WTC11 (cell line): ENCODE measurements around the gene MYPN. TPM values are rescaled to one million over a fixed set of nuclear protein-coding genes. Genes with fewer than 3 reads are reported as not detected.

Experiments used
- ATAC-seq: fragments of 200-7000 bp; cut with Tn5 transposase; 2 replicates; pipeline ENCODE4 v1.10.0; 2021; ENCODE audit warnings: mild to moderate bottlenecking, moderate library complexity
- CTCF ChIA-PET: fragments of 300-600 bp; sonication (Branson Sonifier 250); formaldehyde crosslinking; loops from one replicate; lab custom pipeline; 2021; ENCODE audit warnings: antibody characterized with exemption; lab: Charles Lee
- POLR2A ChIA-PET: fragments of 350-600 bp; sonication (Branson Sonifier 250); formaldehyde crosslinking; loops from one replicate; lab custom pipeline; 2021; ENCODE audit warnings: antibody characterized with exemption; lab: Charles Lee
- DNase-seq: peaks from one replicate; pipeline ENCODE4 v3.0.0; 2021; ENCODE audit warnings: low spot score
- H3K27ac Mint-ChIP-seq: 2 replicates; pipeline ENCODE4 v1.8.0; 2021; ENCODE audit warnings: mixed read lengths
- H3K27me3 Mint-ChIP-seq: 2 replicates; pipeline ENCODE4 v1.8.0; 2021; ENCODE audit warnings: low read depth, mild to moderate bottlenecking, moderate library complexity, mixed read lengths
- H3K36me3 Mint-ChIP-seq: 2 replicates; pipeline ENCODE4 v1.8.0; 2021; ENCODE audit warnings: mixed read lengths
- H3K4me1 Mint-ChIP-seq: 2 replicates; pipeline ENCODE4 v1.8.0; 2022; ENCODE audit warnings: mixed read lengths
- H3K4me3 Mint-ChIP-seq: 2 replicates; pipeline ENCODE4 v1.8.0; 2021; ENCODE audit warnings: mild to moderate bottlenecking, moderate library complexity, mixed read lengths
- H3K9me3 Mint-ChIP-seq: 2 replicates; pipeline ENCODE4 v1.8.0; 2021; ENCODE audit warnings: mixed read lengths
- CREM ChIP-seq: sonication (generic); formaldehyde crosslinking; IDR thresholded peaks from 2 replicates; pipeline ENCODE4 v1.8.1; 2022; ENCODE audit warnings: mild to moderate bottlenecking, missing genetic modification reagents, moderate library complexity
- ESRRA ChIP-seq: sonication (generic); formaldehyde crosslinking; IDR thresholded peaks from 2 replicates; pipeline ENCODE4 v1.8.1; 2022; ENCODE audit warnings: mild to moderate bottlenecking, missing genetic modification reagents, borderline replicate concordance
- KAT7 ChIP-seq: sonication (generic); formaldehyde crosslinking; IDR thresholded peaks from 2 replicates; pipeline ENCODE4 v1.8.1; 2023; ENCODE audit warnings: missing genetic modification reagents, mild to moderate bottlenecking, borderline replicate concordance
- TEAD1 ChIP-seq: sonication (generic); formaldehyde crosslinking; IDR thresholded peaks from 2 replicates; pipeline ENCODE4 v1.8.0; 2022; ENCODE audit warnings: mild to moderate bottlenecking, missing genetic modification reagents
- TEAD4 ChIP-seq: sonication (generic); formaldehyde crosslinking; IDR thresholded peaks from 2 replicates; pipeline ENCODE4 v1.8.0; 2022; ENCODE audit warnings: mild to moderate bottlenecking, missing genetic modification reagents
- ZNF232 ChIP-seq: sonication (generic); formaldehyde crosslinking; IDR thresholded peaks from 2 replicates; pipeline ENCODE4 v1.8.0; 2022; ENCODE audit warnings: mild to moderate bottlenecking, missing genetic modification reagents
- ZNF416 ChIP-seq: fragments of 250-450 bp; sonication (Bioruptor Pico); IDR thresholded peaks from 2 replicates; pipeline ENCODE4 v1.9.0; 2021; ENCODE audit warnings: mild to moderate bottlenecking, inconsistent platforms
- total RNA-seq: library from RNA; stranded (reverse); gene quantifications from 3 replicates; pipeline ENCODE4 v1.2.3, GENCODE V29; 2021
- TF ChIP-seq, protein P1 (sequence below): sonication (generic); formaldehyde crosslinking; IDR thresholded peaks from 2 replicates; pipeline ENCODE4 v1.8.0; 2022; ENCODE audit warnings: mild to moderate bottlenecking, missing genetic modification reagents
- TF ChIP-seq, protein P2 (sequence below): sonication (generic); formaldehyde crosslinking; IDR thresholded peaks from 2 replicates; pipeline ENCODE4 v1.8.0; 2022; ENCODE audit warnings: mild to moderate bottlenecking, missing genetic modification reagents
- TF ChIP-seq, protein P3 (sequence below): sonication (generic); formaldehyde crosslinking; IDR thresholded peaks from 2 replicates; pipeline ENCODE4 v1.8.0; 2023; ENCODE audit warnings: missing genetic modification reagents, mild to moderate bottlenecking, borderline replicate concordance
- TF ChIP-seq, protein P4 (sequence below): fragments of 200-600 bp; IDR thresholded peaks from 2 replicates; pipeline ENCODE4 v1.8.0; 2022; ENCODE audit warnings: antibody characterized with exemption
- TF ChIP-seq, protein P5 (sequence below): sonication (generic); formaldehyde crosslinking; IDR thresholded peaks from 2 replicates; pipeline ENCODE4 v1.8.1; 2023; ENCODE audit warnings: mild to moderate bottlenecking, missing genetic modification reagents, moderate library complexity
- TF ChIP-seq, protein P6 (sequence below): sonication (generic); formaldehyde crosslinking; IDR thresholded peaks from 2 replicates; pipeline ENCODE4 v1.8.0; 2023; ENCODE audit warnings: mild to moderate bottlenecking, missing genetic modification reagents
- TF ChIP-seq, protein P7 (sequence below): sonication (generic); formaldehyde crosslinking; IDR thresholded peaks from 2 replicates; pipeline ENCODE4 v1.8.1; 2023; ENCODE audit warnings: mild to moderate bottlenecking, missing genetic modification reagents
- TF ChIP-seq, protein P8 (sequence below): sonication (generic); formaldehyde crosslinking; IDR thresholded peaks from 2 replicates; pipeline ENCODE4 v1.8.1; 2023; ENCODE audit warnings: mild to moderate bottlenecking, missing genetic modification reagents, borderline replicate concordance

The MYPN gene
- total RNA-seq, 1 experiment from 2014 or later = not detected

DNA sequence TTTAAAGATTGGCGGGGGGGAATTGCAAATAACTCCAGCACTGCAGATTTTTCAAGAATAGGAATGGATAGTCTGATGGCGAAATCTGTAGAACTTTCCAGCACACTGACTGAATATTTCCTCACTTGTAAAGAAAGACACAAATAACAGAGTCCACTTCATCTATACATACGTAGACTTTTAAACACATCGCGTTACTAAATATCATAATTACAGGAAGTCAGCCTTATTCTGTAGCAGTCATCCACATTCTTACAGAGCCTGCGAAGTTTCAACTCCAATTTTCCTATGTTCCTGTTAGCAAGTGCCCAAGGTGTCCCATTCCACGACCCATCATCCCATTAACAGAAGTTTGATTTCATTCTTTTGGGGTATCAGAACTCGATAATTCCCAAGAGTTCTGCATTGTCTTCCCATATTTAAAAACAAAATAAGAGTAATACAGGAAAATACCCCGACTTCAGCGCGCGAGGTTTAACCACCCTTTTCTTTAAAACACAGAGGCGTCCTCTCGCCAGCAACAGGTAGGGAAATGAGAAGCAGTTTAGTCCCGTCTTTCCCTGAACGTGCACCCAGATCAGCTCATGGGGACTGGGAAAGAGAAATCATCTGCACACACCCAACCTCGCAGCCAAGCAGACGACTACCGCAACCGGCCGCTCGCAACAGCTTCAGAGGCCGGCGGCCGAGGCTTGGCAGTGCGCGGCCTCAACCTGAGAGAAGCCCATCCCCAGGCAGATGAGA, 35.1 kb upstream of the MYPN start (continued):
- TF ChIP-seq TEAD1 = no peak
- TF ChIP-seq CREM (CRISPR knock-in tag) = no peak
- TF ChIP-seq, all 79 proteins: peak for 0

DNA sequence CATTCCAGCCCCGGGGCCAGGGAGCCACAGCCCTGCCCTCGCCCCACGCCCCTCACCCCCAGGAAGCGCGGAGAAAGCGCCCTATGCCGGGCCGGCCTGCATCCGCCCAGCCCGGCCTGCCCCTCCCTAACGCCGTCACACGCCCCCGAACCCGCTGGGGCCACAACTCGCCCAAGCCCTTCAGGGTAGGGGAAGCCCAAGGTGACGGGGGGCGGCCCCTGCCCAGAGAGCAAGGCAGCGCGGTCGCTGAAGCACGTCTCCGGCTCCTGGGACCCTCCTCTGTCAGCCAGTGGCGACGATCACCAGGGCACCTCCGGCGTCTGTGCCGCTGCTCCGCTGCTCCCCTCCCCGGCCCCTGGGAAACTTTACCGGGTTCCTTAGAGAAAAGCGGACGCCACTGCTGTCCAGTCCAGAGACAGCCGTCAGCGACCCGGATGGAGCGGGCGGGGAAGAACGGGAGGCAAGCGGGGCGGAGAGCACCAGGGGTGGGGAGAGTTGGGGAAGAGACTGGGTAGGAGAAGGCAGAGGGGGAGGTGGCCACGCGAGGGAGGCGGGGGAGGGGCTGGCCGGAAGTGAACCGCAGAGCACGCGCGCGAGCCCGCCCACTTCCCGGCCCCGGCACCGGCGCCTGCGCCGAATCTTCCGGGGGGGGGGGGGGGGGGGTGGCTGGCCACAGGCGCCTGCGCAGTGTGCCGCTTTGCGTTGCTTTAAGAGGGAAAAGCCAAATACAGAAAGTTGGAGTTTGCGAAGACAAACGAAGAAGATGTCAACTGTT, 34.3 kb upstream of the MYPN start, which contains the start of gene HERC4:
Gene HERC4 (minus strand): TSS at position 509 of the 775 bp plus-strand sequence. CDS start 2,175 bp downstream, outside the sequence.
- H3K27me3 Mint-ChIP-seq = no peaks in the 10 kb centered on the region; the same call in 1 of the 2 replicates
- ChIA-PET POLR2A (interaction anchor here (0.8 kb wide), 1 partner anchor 190 kb away, joined by 3 read pairs; no protein-coding TSS in a partner anchor), CTCF (no interaction called here)
- ATAC-seq (peak; percentile 93), DNase-seq (peak; percentile 89)
- H3K9me3 Mint-ChIP-seq = no peaks in the 10 kb centered on the region
- peaks cover 6% of the 10 kb centered on the region for H3K36me3 Mint-ChIP-seq
- H3K27ac Mint-ChIP-seq = peak within 1 kb of the TSS; percentile 91
- peak within 1 kb of the TSS; percentile 98 for H3K4me3 Mint-ChIP-seq
- H3K4me1 Mint-ChIP-seq = peaks cover 32% of the 10 kb centered on the region
- TF ChIP-seq KAT7 (peak; percentile 81; the same call in 1 of the 2 replicates), ZNF416 (peak; percentile 32; the same call in 1 of the 2 replicates), ESRRA (peak; percentile 35; the same call in 1 of the 2 replicates), TEAD4 (CRISPR knock-in tag) (no peak), ZNF232 (CRISPR knock-in tag) (no peak)
- TF ChIP-seq, protein P1, sequence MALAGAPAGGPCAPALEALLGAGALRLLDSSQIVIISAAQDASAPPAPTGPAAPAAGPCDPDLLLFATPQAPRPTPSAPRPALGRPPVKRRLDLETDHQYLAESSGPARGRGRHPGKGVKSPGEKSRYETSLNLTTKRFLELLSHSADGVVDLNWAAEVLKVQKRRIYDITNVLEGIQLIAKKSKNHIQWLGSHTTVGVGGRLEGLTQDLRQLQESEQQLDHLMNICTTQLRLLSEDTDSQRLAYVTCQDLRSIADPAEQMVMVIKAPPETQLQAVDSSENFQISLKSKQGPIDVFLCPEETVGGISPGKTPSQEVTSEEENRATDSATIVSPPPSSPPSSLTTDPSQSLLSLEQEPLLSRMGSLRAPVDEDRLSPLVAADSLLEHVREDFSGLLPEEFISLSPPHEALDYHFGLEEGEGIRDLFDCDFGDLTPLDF (CRISPR knock-in tag) = no peak
- TF ChIP-seq, protein P2, sequence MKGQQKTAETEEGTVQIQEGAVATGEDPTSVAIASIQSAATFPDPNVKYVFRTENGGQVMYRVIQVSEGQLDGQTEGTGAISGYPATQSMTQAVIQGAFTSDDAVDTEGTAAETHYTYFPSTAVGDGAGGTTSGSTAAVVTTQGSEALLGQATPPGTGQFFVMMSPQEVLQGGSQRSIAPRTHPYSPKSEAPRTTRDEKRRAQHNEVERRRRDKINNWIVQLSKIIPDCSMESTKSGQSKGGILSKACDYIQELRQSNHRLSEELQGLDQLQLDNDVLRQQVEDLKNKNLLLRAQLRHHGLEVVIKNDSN (CRISPR knock-in tag) = peak; percentile 57; the same call in 1 of the 2 replicates
- TF ChIP-seq, protein P3, sequence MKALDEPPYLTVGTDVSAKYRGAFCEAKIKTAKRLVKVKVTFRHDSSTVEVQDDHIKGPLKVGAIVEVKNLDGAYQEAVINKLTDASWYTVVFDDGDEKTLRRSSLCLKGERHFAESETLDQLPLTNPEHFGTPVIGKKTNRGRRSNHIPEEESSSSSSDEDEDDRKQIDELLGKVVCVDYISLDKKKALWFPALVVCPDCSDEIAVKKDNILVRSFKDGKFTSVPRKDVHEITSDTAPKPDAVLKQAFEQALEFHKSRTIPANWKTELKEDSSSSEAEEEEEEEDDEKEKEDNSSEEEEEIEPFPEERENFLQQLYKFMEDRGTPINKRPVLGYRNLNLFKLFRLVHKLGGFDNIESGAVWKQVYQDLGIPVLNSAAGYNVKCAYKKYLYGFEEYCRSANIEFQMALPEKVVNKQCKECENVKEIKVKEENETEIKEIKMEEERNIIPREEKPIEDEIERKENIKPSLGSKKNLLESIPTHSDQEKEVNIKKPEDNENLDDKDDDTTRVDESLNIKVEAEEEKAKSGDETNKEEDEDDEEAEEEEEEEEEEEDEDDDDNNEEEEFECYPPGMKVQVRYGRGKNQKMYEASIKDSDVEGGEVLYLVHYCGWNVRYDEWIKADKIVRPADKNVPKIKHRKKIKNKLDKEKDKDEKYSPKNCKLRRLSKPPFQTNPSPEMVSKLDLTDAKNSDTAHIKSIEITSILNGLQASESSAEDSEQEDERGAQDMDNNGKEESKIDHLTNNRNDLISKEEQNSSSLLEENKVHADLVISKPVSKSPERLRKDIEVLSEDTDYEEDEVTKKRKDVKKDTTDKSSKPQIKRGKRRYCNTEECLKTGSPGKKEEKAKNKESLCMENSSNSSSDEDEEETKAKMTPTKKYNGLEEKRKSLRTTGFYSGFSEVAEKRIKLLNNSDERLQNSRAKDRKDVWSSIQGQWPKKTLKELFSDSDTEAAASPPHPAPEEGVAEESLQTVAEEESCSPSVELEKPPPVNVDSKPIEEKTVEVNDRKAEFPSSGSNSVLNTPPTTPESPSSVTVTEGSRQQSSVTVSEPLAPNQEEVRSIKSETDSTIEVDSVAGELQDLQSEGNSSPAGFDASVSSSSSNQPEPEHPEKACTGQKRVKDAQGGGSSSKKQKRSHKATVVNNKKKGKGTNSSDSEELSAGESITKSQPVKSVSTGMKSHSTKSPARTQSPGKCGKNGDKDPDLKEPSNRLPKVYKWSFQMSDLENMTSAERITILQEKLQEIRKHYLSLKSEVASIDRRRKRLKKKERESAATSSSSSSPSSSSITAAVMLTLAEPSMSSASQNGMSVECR (CRISPR knock-in tag) = peak; percentile 83
- TF ChIP-seq, protein P4, sequence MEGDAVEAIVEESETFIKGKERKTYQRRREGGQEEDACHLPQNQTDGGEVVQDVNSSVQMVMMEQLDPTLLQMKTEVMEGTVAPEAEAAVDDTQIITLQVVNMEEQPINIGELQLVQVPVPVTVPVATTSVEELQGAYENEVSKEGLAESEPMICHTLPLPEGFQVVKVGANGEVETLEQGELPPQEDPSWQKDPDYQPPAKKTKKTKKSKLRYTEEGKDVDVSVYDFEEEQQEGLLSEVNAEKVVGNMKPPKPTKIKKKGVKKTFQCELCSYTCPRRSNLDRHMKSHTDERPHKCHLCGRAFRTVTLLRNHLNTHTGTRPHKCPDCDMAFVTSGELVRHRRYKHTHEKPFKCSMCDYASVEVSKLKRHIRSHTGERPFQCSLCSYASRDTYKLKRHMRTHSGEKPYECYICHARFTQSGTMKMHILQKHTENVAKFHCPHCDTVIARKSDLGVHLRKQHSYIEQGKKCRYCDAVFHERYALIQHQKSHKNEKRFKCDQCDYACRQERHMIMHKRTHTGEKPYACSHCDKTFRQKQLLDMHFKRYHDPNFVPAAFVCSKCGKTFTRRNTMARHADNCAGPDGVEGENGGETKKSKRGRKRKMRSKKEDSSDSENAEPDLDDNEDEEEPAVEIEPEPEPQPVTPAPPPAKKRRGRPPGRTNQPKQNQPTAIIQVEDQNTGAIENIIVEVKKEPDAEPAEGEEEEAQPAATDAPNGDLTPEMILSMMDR = no peak
- TF ChIP-seq, protein P5, sequence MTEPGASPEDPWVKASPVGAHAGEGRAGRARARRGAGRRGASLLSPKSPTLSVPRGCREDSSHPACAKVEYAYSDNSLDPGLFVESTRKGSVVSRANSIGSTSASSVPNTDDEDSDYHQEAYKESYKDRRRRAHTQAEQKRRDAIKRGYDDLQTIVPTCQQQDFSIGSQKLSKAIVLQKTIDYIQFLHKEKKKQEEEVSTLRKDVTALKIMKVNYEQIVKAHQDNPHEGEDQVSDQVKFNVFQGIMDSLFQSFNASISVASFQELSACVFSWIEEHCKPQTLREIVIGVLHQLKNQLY (CRISPR knock-in tag) = no peak
- TF ChIP-seq, protein P6, sequence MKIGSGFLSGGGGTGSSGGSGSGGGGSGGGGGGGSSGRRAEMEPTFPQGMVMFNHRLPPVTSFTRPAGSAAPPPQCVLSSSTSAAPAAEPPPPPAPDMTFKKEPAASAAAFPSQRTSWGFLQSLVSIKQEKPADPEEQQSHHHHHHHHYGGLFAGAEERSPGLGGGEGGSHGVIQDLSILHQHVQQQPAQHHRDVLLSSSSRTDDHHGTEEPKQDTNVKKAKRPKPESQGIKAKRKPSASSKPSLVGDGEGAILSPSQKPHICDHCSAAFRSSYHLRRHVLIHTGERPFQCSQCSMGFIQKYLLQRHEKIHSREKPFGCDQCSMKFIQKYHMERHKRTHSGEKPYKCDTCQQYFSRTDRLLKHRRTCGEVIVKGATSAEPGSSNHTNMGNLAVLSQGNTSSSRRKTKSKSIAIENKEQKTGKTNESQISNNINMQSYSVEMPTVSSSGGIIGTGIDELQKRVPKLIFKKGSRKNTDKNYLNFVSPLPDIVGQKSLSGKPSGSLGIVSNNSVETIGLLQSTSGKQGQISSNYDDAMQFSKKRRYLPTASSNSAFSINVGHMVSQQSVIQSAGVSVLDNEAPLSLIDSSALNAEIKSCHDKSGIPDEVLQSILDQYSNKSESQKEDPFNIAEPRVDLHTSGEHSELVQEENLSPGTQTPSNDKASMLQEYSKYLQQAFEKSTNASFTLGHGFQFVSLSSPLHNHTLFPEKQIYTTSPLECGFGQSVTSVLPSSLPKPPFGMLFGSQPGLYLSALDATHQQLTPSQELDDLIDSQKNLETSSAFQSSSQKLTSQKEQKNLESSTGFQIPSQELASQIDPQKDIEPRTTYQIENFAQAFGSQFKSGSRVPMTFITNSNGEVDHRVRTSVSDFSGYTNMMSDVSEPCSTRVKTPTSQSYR (CRISPR knock-in tag) = 0 out of 2 replicates have a peak, but pooled peaks have one; percentile 54
- TF ChIP-seq, protein P7, sequence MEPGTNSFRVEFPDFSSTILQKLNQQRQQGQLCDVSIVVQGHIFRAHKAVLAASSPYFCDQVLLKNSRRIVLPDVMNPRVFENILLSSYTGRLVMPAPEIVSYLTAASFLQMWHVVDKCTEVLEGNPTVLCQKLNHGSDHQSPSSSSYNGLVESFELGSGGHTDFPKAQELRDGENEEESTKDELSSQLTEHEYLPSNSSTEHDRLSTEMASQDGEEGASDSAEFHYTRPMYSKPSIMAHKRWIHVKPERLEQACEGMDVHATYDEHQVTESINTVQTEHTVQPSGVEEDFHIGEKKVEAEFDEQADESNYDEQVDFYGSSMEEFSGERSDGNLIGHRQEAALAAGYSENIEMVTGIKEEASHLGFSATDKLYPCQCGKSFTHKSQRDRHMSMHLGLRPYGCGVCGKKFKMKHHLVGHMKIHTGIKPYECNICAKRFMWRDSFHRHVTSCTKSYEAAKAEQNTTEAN (CRISPR knock-in tag) = no peak
- TF ChIP-seq, protein P8, sequence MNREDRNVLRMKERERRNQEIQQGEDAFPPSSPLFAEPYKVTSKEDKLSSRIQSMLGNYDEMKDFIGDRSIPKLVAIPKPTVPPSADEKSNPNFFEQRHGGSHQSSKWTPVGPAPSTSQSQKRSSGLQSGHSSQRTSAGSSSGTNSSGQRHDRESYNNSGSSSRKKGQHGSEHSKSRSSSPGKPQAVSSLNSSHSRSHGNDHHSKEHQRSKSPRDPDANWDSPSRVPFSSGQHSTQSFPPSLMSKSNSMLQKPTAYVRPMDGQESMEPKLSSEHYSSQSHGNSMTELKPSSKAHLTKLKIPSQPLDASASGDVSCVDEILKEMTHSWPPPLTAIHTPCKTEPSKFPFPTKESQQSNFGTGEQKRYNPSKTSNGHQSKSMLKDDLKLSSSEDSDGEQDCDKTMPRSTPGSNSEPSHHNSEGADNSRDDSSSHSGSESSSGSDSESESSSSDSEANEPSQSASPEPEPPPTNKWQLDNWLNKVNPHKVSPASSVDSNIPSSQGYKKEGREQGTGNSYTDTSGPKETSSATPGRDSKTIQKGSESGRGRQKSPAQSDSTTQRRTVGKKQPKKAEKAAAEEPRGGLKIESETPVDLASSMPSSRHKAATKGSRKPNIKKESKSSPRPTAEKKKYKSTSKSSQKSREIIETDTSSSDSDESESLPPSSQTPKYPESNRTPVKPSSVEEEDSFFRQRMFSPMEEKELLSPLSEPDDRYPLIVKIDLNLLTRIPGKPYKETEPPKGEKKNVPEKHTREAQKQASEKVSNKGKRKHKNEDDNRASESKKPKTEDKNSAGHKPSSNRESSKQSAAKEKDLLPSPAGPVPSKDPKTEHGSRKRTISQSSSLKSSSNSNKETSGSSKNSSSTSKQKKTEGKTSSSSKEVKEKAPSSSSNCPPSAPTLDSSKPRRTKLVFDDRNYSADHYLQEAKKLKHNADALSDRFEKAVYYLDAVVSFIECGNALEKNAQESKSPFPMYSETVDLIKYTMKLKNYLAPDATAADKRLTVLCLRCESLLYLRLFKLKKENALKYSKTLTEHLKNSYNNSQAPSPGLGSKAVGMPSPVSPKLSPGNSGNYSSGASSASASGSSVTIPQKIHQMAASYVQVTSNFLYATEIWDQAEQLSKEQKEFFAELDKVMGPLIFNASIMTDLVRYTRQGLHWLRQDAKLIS = no peak
